Measurements from ENCODE around the gene SYTL3.

Gene SYTL3

GRCh38 chr6:158703111-158703836 is 53.4 kb downstream of the SYTL3 start:
- DNase-seq, result peak; percentile 10

- DNase-seq, result peak; percentile 53
These were observed 54.3 kb downstream of the SYTL3 start for GRCh38 chr6:158703837-158704822.

- no peak for DNase-seq
These were observed 55.7 kb downstream of the SYTL3 start for GRCh38 chr6:158705386-158706126.

- DNase-seq, result peak; percentile 13
These were observed 56.6 kb downstream of the SYTL3 start for GRCh38 chr6:158706369-158706982.

GRCh38 chr6:158707120-158707820 is 57.4 kb downstream of the SYTL3 start:
- DNase-seq, result no peak

GRCh38 chr6:158707821-158708195 is 58.0 kb downstream of the SYTL3 start:
- no peak for DNase-seq

- no peak for DNase-seq
These were observed 58.4 kb downstream of the SYTL3 start for GRCh38 chr6:158708239-158708638.

- no peak for DNase-seq
These were observed 60.0 kb downstream of the SYTL3 start for GRCh38 chr6:158709809-158710208.

- no peak for DNase-seq
These were observed 61.4 kb downstream of the SYTL3 start for GRCh38 chr6:158711264-158711663.

- DNase-seq, result no peak
These were observed 63.6 kb downstream of the SYTL3 start for GRCh38 chr6:158713469-158713868.

- DNase-seq, result no peak
These were observed 64.9 kb downstream of the SYTL3 start for GRCh38 chr6:158714706-158715105.

- DNase-seq, result no peak
These were observed 65.8 kb downstream of the SYTL3 start for GRCh38 chr6:158715330-158716311.

- DNase-seq, result no peak
These were observed 67.8 kb downstream of the SYTL3 start for GRCh38 chr6:158717341-158718330.

- DNase-seq, result peak; percentile 50
These were observed 68.7 kb downstream of the SYTL3 start for GRCh38 chr6:158718461-158719046.

- no peak for DNase-seq
These were observed 72.4 kb downstream of the SYTL3 start for GRCh38 chr6:158722176-158722729.

- no peak for DNase-seq
These were observed 75.8 kb downstream of the SYTL3 start for GRCh38 chr6:158725704-158726103.

GRCh38 chr6:158729906-158730540 is 80.2 kb downstream of the SYTL3 start:
- no peak for DNase-seq

- no peak for DNase-seq
These were observed 80.7 kb downstream of the SYTL3 start for GRCh38 chr6:158730541-158730907.
